HEK293T (cell line): ENCODE measurements around the gene CDK13.

Source experiments
- CTCF ChIA-PET: fragments of 350-600 bp; formaldehyde crosslinking; extraction: SDS; loops from one replicate; lab custom pipeline; 2021; ENCODE audit warnings: antibody characterized with exemption, inconsistent platforms; lab: Yijun Ruan, JAX
- POLR2A ChIA-PET: fragments of 350-600 bp; formaldehyde crosslinking; extraction: SDS; loops from one replicate; lab custom pipeline; 2020; ENCODE audit warnings: antibody characterized with exemption, inconsistent platforms; lab: Yijun Ruan, JAX
- DNase-seq: peaks from one replicate; pipeline ENCODE4 v3.0.0; 2012; ENCODE audit warnings: mixed read lengths; ENCODE audit errors: extremely low spot score
- ARNT ChIP-seq: fragments of 450-650 bp; IDR thresholded peaks from 2 replicates; pipeline ENCODE4 v1.6.1; 2017; ENCODE audit warnings: mild to moderate bottlenecking
- BHLHE40 ChIP-seq: fragments of 450-650 bp; IDR thresholded peaks from 2 replicates; pipeline ENCODE4 v1.6.1; 2016; ENCODE audit warnings: mild to moderate bottlenecking, moderate library complexity, borderline replicate concordance
- CTBP1 ChIP-seq: fragments of 450-650 bp; IDR thresholded peaks from 2 replicates; pipeline ENCODE4 v1.6.1; 2016; ENCODE audit warnings: borderline replicate concordance
- ELF4 ChIP-seq: fragments of 450-650 bp; IDR thresholded peaks from 2 replicates; pipeline ENCODE4 v1.6.1; 2017; ENCODE audit warnings: antibody characterized with exemption
- FOXA1 ChIP-seq: fragments of 450-650 bp; IDR thresholded peaks from 2 replicates; pipeline ENCODE4 v1.6.1; 2016; ENCODE audit warnings: mild to moderate bottlenecking
- FOXK2 ChIP-seq: fragments of 450-650 bp; IDR thresholded peaks from 2 replicates; pipeline ENCODE4 v1.6.1; 2016; ENCODE audit warnings: mild to moderate bottlenecking
- FOXM1 ChIP-seq: fragments of 450-650 bp; IDR thresholded peaks from 2 replicates; pipeline ENCODE4 v1.6.1; 2017; ENCODE audit warnings: mild to moderate bottlenecking, borderline replicate concordance
- HDGF ChIP-seq: fragments of 450-650 bp; IDR thresholded peaks from 2 replicates; pipeline ENCODE4 v1.6.1; 2017; ENCODE audit warnings: antibody characterized with exemption, borderline replicate concordance
- L3MBTL2 ChIP-seq: fragments of 450-650 bp; conservative IDR thresholded peaks from 2 replicates; pipeline ENCODE4 v1.6.1; 2016; ENCODE audit warnings: mild to moderate bottlenecking
- LEF1 ChIP-seq: fragments of 450-650 bp; IDR thresholded peaks from 2 replicates; pipeline ENCODE4 v1.6.1; 2017; ENCODE audit warnings: mild to moderate bottlenecking, borderline replicate concordance
- NFRKB ChIP-seq: fragments of 450-650 bp; IDR thresholded peaks from 2 replicates; pipeline ENCODE4 v1.6.1; 2016; ENCODE audit warnings: mild to moderate bottlenecking, moderate library complexity
- SP1 ChIP-seq: fragments of 450-650 bp; IDR thresholded peaks from 2 replicates; pipeline ENCODE4 v1.6.1; 2017
- SUZ12 ChIP-seq: fragments of 450-650 bp; IDR thresholded peaks from 2 replicates; pipeline ENCODE4 v1.6.1; 2016; ENCODE audit warnings: mild to moderate bottlenecking
- TARDBP ChIP-seq: fragments of 450-650 bp; IDR thresholded peaks from 2 replicates; pipeline ENCODE4 v1.6.1; 2016
- ZNF384 ChIP-seq: fragments of 450-650 bp; IDR thresholded peaks from 2 replicates; pipeline ENCODE4 v1.6.1; 2016
- TF ChIP-seq, protein P1 (sequence below): fragments of 450-650 bp; IDR thresholded peaks from 2 replicates; pipeline ENCODE4 v1.6.1; 2016

The CDK13 gene

DNA sequence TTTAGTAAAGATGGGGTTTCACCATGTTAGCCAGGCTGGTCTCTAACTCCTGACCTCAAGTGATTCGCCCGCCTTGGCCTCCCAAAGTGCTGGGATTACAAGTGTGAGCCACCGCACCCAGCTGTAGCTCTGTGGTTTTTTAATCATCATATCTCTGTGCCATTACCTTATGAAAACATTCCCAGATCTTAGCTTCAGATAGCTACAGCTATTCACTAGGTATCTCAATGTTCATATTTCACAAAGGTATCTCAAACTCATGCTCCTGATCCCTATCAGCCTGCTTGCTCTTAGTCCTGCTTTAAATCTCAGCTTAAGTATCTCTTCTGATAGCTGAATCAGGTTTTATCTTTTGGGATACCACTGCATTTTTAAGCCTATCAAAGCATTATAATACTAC is 74.8 kb downstream of the CDK13 start:
- POLR2A ChIA-PET: no interaction called here
- TF ChIP-seq FOXK2: no peak
- no peak for TF ChIP-seq CTBP1
- TF ChIP-seq LEF1: no peak
- no peak for TF ChIP-seq ZNF384
- no peak for TF ChIP-seq TARDBP
- TF ChIP-seq ARNT: no peak
- no peak for TF ChIP-seq FOXA1
- TF ChIP-seq L3MBTL2: no peak
- TF ChIP-seq SP1: no peak
- TF ChIP-seq BHLHE40: no peak
- TF ChIP-seq NFRKB: no peak
- TF ChIP-seq HDGF: no peak
- no peak for TF ChIP-seq ELF4
- no peak for TF ChIP-seq FOXM1
- CTCF ChIA-PET: no interaction called here
- DNase-seq: no peak

DNA sequence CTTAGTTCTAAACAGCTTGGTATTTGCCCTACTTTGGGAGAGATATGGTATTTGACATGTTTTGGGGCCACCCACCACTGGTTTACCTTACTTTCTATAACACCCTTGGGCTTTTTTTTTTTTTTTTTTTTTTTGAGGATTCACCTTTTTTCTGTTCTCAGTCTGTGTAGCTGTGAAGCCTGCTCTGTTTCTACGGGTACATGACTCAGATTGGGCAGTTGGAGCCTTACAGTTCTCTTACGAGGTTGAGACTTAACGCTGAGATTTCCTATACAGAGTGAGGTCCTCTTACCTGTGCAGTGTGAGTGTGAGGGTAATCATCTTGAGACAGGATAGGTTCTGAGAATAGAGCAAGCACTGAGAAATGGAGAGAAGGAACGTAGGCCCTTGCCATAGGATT is 77.5 kb downstream of the CDK13 start:
- ChIA-PET CTCF (no interaction called here), POLR2A (no interaction called here)
- TF ChIP-seq SP1 (no peak), CTBP1 (no peak), L3MBTL2 (no peak), LEF1 (no peak), ARNT (no peak), FOXA1 (no peak), NFRKB (no peak), ELF4 (no peak), TARDBP (no peak), ZNF384 (no peak), BHLHE40 (no peak), FOXK2 (no peak), SUZ12 (no peak), HDGF (no peak)
- TF ChIP-seq, protein P1, sequence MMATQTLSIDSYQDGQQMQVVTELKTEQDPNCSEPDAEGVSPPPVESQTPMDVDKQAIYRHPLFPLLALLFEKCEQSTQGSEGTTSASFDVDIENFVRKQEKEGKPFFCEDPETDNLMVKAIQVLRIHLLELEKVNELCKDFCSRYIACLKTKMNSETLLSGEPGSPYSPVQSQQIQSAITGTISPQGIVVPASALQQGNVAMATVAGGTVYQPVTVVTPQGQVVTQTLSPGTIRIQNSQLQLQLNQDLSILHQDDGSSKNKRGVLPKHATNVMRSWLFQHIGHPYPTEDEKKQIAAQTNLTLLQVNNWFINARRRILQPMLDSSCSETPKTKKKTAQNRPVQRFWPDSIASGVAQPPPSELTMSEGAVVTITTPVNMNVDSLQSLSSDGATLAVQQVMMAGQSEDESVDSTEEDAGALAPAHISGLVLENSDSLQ: no peak
- DNase-seq: no peak

DNA sequence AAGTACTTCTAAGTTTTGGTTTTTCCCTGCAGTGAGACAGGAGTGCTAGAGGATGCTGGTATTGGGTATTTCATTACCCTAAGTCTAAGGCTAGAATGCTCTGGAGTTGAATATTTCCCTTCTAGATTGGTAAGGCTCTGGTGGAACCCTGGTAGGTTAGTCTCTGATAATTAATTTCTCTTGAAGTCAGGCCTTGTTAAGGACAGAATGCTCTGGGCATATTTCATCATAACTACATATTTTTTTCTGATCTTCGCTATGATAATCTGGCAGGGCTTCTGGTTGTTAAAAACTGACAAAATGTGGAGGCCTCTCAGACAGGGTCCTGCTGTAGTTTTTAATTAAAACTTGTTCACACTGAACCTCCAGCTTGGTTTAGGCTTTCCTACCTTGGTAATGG is 83.8 kb downstream of the CDK13 start:
- TF ChIP-seq ARNT (no peak), HDGF (no peak), LEF1 (no peak), CTBP1 (no peak), FOXK2 (no peak), TARDBP (no peak), SUZ12 (no peak), FOXM1 (no peak), L3MBTL2 (no peak), ZNF384 (no peak), FOXA1 (no peak), ELF4 (no peak), SP1 (no peak), BHLHE40 (no peak), NFRKB (no peak)
- TF ChIP-seq, protein P1: no peak
- DNase-seq: no peak
- ChIA-PET CTCF (interaction anchor here (0.5 kb wide), 1 partner anchor 13 kb away, joined by 5 read pairs; no protein-coding TSS in a partner anchor), POLR2A (no interaction called here)

DNA sequence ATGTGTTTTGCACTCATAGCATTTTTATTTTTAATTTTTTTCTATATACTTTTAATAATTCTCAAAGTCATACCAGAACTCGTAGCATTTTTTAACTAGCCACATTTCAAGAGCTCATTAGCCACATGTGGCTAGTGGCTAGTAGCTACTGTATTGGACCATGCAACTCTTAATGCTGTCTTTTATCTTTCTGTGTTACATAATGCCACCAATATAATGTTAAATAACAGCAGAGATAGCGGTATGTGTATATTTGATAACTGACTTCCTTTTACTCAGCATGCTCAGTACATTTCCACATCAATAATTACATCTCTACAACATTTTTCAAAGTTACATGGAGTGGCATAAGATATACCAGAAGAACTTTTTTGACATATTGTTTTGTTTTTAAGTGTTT is 91.4 kb downstream of the CDK13 start:
- ChIA-PET CTCF (interaction anchor here (1.0 kb wide), 1 partner anchor 11 kb away, joined by 4 read pairs; no protein-coding TSS in a partner anchor), POLR2A (no interaction called here)
- TF ChIP-seq, protein P1: no peak
- no peak for TF ChIP-seq SUZ12
- no peak for TF ChIP-seq FOXM1
- no peak for TF ChIP-seq L3MBTL2
- TF ChIP-seq CTBP1: no peak
- TF ChIP-seq NFRKB: no peak
- TF ChIP-seq BHLHE40: no peak
- no peak for TF ChIP-seq ARNT
- no peak for TF ChIP-seq SP1
- no peak for TF ChIP-seq FOXA1
- no peak for DNase-seq

DNA sequence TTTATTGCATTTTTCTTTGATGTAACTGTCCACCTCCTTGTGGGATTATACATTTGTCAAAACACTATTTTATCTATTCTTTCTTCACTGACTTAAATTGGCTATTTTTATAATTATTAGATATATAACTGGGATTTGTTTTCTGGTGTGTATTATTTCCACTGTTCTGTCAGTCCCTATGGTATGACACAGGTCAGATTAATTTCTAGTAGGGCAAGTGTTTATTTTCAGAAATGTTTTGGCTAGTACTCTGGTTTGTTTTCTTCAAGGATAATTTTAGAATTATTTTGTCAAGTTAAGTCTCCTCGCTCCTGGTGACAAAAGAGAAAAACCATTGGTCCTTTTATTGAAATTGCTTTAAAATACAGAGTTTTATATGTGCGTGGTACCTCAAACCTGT is 93.1 kb downstream of the CDK13 start:
- no peak for DNase-seq
- POLR2A ChIA-PET: no interaction called here
- no peak for TF ChIP-seq FOXA1
- CTCF ChIA-PET: no interaction called here

DNA sequence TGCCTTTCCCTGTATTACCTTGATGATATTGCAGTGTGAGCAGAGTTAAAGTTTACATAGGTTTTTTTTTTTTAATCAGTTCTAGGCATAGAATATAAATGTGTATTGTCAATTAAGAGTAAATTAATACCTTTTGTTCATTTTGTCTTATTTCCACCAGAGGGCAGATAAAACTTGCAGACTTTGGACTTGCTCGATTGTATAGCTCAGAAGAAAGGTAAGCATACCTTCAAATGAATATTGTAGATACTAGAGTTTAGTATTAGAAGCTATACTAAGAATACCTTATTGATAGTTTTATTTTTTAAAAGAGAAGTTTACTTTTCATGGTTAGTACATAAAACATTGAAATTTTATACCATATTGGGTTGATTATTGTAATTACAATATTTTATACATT is 97.6 kb downstream of the CDK13 start:
- ChIA-PET CTCF (no interaction called here), POLR2A (no interaction called here)
- no peak for DNase-seq
- TF ChIP-seq HDGF (no peak), LEF1 (no peak), CTBP1 (no peak), ZNF384 (no peak), FOXA1 (no peak), BHLHE40 (no peak), NFRKB (no peak), FOXM1 (no peak), SUZ12 (no peak), ARNT (no peak), L3MBTL2 (no peak), SP1 (no peak), FOXK2 (no peak), ELF4 (no peak), TARDBP (no peak)
- TF ChIP-seq, protein P1: no peak
